Mesenteric fat pad (tissue), 1 donor: ENCODE measurements around the gene GPC4. TPM values are rescaled to one million over a fixed set of nuclear protein-coding genes. Genes with fewer than 3 reads are reported as not detected.
"Not testable (repeated sequence)": the region's sequence is repeated elsewhere in the genome, so short reads cannot be mapped to it uniquely, and the experiment has no call there.

ENCODE experiments used
- DNase-seq: peaks from one replicate; pipeline ENCODE4 v3.0.0-alpha.2; 2020; ENCODE audit warnings: low spot score
- total RNA-seq: library from RNA; stranded (reverse); fragmentation: NEBNext Ultra II Directional; extraction: Animal tissue kit (Norgen Biotek cat#: 25700); gene quantifications from one replicate; pipeline ENCODE4 v1.2.1, GENCODE V29; 2021
- donor health status: DM: yes; HTN: yes; CAD: no.

The GPC4 gene
- total RNA-seq, 1 donor from 2014 or later: 9.5 TPM

DNA sequence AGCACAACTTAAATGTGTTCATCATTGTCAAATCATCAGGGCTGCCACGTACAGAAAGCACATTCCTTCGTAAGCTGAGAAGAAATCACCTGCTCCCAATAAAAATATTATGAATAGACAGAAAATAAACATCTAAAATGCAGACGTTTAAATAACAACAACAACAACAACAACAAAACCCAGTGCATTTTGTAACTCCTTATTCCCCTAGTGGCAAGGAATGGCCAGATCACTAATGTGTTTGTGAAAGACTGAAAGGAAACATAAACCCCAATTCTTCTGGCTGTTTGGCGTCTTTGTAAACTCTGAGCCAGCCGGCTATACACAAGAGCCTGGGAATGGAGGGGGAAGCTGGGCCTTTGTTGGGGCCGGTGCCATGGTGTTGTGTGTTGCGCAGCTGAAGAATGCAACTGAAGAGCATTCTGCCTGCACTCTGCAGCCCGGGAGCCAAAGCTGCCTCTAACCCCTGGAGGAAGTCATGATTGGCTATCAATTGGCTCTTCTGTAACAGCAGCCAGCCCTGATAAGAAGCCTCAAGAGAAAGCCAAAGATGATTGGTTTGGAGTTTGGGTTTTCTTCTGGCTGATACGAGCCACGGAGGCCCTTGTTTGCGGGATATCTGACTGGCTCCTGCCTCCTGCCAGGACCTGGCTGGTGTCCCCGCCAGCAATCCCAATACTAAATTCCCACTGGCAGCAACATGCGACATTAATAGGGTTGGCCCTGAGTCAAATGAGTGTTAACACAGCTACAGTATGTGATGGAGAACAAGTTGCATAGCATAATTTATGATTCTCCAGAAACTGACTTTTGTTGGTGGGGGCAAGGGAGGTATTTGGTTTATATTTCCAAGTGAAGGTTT, 107.4 kb downstream of the GPC4 start:
- no peak for DNase-seq

DNA sequence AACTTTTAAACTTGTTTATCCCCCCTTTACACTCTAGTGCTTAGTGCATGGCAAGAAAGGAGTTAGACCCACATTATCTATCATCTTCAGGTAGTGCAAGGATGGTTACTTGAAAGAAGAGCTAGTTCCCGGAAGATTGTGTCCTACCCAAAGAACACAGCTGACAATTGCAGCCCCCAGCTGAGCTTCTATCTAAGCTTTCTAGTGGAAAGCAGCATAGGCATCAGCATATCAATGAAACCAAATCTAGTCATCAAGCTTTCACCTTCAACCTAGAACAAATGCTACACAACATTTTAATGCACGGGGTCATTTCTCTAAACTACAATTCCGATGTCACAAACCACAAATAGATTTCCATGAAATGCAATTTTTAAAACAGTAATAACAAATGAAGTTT, 108.2 kb downstream of the GPC4 start:
- no peak for DNase-seq

DNA sequence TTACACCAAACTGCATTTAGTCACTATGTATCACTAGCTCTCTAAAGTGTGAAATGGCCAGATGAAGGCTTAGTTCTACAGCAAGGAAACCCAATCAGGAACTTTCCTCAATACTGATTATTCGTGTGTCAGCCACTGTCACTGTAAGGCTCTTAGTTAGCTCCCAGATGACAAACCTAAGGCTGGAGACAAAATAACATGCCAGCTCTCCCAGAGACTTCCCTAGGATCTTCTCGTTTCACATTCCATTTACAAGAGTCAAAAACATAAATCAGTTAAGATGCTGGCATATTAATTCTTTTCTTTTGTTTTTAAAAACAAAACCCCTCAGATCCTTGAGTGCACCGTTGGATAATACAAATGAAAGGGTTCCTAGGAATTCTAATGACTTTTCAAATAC, 109.0 kb downstream of the GPC4 start:
- DNase-seq: no peak

DNA sequence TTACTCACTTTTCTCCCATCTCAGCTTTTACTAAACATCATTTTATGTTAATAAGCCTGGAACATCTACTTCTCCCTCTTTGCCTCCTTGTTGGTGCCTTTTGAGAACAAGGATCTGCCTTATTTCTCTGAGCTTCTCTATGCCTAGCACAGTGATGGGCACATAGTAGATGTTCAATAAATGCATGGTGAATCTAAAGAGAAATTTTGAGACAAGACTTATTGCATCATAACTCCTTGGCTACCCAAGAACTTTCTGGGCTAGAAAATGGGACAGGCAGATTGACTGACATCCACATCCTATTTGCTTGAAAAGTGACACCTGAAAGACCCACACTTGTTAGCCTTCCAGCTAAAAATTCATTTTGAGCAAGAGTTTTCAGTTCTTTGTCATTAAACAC, 109.9 kb downstream of the GPC4 start:
- DNase-seq: no peak

DNA sequence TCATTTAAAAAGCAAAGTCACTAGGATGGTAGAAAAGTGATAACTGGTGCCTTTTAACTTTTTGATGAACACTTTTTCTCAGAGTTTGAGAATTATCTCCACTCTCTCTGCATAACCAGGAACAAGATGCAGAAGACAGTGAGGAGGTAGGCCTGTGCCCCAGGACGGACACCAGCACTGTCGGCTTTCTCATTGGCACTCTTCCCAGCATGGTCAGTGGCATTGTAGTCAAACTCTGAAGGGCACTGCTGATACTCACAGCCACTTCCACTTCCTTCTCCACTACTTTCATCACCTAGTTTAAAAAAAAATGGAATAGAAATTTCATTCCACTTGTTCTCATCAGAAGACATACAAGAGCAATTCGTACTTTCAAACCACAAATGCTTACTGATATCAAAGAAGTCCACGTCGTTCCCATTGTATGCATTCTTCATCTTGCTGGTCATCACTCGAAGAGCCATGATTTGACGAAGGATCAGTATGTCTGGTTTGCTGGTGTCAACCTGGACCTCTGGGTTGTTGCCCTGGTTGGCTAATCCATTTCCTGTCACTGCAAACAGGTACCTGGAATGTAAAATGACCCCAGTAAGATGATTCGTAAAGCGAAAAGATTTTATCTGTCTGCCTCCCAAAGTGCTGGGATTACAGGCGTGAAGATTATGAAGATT, 112.4 kb downstream of the GPC4 start:
- DNase-seq: no peak

DNA sequence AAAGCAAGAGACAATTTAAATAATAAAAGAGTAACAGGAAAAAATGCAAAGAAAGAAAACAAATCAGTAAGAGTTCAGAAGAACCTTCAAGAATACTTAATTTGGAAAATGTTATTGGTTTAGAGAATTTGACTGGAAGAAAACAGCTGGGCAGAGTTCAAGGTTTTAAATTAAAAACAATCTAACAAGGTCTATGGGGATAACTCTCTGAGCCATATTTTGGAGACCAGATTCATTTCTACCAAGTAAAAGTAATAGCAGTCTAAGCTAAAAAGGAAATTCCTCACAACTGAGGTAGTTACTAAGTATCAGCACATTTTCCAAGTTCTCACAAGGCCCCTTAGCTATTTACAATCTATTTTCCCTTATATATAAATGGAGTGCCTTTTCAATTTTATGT, 114.7 kb downstream of the GPC4 start:
- DNase-seq: no peak

DNA sequence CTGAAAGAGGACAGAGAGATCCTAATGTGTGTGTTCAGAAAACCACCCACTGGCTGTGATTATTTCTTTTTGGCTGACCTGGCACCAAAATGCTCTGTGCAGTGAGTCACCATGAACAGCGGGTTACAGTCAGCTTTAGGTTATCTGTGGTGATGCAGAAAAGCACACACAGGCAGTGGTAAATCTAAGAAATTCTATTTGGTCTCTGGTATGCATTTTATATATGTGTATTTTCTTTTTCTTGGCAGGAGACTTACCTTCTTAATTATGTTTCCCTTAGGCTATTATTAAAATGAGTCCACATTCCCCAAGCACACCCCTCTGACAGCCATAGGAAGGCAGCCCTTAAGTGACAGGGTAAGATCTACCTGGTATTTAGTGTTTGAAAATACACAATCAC, 118.0 kb downstream of the GPC4 start:
- no peak for DNase-seq

DNA sequence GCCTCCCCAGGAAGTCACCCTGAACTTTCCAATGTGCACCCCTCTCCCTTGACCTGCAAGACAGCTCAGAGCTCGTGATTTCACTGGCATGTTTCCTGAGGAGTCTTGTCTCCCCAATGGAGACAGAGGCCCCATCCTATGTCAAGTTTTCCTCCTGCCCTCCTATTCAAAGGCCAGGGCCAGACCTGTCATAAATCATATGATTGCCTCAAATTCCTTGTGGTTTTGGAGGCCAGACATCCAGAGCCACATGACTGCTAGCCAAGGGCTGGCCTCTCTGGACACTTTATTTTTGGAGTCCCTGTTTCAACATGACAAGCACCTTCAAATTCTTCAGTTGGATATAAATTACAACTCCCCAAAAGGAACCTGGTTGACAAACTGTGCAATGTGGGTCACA, 121.2 kb downstream of the GPC4 start:
- no peak for DNase-seq

DNA sequence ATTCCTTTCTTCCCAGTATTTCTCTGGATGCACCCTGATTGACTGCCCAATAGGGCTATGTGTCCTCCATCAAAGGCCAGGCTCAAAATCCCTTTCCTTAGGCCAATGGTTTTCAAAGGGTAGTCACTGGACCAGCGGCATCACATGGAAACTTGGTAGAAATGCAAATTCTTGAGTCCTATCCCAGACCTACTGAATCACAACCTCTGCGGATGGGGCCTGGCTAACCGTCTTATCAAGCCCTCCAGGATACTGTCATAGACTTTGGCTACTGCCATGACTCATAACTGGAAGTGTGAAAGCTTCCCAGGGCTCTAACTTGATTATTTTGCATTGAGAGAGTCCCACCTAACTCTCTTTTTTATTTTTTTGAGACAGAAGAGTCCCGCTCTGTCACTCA, 125.2 kb downstream of the GPC4 start:
- DNase-seq: no peak

DNA sequence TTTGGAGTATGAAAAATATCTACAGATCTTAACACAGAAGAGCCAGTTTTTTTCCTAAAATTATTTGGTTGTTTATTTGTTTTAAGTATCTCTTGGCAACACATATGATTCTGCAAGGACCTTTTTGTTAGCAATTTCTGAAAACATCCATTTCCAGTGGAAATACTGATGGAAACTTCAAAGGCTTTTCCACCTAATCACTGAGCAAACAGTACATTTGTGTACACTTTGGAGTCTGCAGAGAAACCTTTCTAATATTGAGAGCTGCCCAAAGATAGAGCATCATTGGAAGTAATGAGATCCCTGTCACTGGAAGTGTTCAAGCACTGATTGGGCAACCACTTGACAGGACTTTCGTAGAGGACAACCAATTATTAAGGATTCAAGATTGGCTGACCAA, 127.4 kb downstream of the GPC4 start:
- no peak for DNase-seq

DNA sequence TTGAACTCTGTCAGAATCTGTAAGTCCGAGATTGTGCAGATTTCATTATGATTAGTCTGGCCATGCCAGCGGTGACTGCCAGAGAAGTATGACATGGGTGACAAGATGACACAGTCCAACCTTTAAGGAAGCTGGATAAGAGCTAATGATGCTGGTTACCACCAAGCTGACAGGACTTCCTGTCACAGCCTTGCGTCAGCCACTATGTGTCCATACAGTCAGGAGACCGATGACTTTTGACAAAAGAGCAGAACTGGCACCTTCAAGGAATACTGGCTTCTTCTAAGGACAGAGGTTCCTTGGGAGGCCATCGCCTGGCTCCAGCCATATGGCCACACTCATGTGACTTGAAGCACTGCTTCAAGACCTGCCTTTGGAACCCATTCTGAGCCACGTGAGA, 129.9 kb downstream of the GPC4 start:
- no peak for DNase-seq

DNA sequence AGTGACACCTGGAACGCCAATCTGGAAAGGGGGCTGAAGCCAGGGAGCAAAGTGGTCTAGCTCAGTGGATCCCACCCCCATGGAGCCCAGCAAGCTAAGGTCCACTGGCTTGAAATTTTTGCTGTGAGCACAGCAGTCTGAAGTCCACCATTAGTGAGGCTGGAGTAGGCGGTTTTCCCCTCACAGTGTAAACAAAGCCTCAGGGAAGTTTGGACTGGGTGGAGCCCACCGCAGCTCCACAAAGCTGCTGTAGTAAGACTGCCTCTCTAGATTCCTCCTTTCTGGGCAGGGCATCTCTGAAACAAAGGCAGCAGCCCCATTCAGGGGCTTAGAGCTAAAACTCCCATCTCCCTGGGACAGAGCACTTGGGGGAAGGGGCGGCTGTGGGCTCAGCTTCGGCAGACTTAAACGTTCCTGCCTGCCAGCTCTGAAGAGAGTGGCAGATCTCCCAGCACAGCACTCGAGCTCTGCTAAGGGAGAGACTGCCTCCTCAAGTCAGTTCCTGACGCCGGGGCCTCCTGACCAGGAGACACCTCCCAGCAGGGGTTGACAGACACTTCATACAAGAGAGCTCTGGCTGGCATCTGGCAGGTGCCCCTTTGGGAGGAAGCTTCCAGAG, 136.1 kb downstream of the GPC4 start:
- DNase-seq: not testable (repeated sequence)

DNA sequence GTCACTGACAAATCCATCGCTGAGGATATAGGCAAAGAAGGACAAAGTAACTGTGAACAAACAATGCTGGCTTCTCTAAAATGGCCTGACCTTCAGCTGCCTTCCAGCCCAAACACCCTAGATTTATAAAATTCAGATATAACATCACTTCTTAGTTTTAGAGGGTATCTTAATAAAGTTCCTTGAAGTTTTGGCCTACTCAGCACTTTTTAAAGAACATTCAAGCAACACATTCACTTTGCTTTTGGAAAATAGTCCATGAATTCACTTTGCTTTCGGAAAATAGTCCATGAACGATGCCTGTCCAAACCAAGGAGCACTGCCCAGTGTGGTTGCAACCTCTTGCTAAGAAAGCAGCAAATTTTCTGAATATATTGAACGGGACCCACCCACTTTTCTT, 142.1 kb downstream of the GPC4 start:
- no peak for DNase-seq

DNA sequence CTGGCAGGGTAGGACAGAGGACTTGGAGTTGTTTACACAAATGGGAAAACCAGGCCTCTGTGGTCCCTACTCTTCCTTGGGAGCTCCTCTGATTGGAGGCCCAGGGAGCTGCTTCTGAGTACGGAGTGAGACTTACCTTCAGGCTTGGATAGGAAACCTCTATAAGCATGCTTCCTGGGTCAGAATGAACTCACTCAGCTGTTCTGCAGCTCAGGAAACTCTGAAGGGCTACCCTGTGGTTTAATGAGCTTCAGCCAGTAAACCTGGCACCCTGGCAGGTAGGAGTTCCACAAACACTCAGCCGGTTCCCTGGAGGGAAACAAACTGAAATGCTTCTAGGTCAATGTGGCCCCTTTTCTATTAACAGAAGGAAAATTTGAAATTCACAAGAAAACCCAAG, 146.1 kb downstream of the GPC4 start:
- no peak for DNase-seq

DNA sequence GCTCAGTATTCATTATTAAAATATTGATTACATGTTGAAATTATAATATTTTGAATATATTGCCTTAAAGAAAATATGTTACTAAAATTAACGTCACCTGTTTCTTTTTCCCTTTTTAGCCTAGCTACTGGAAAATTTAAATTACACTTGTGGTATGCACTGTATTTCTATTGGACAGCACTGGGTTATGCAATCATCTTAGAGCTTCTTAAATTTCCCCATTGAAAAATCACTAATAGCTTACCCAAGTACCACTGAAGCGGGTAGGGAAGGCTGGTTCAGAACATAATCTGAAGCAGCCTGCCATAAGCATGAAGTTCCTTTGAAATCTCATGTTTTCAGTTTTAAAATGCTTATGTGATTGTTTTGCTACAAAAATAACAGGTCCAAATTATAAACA, 147.7 kb downstream of the GPC4 start:
- DNase-seq: no peak

DNA sequence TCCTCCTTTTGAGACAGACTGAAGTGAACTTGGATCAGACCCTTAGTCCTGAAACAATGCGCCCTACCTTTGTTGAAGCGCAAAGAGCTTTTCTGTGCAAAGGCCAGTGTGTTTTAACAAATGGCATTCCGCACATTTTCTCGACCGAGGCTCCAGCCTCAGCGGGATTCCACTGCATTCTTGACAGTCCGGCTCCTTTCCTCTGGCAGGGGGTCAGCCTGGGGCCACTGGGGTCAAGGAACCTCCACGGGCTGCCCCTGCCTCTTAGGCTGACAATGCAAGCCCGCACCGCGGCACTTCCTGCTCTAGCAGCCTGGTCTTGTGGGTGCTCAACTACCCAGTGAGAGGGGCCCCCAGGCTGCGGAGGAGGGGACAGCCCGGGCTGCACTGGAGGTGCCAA, 150.0 kb downstream of the GPC4 start:
- DNase-seq: no peak

DNA sequence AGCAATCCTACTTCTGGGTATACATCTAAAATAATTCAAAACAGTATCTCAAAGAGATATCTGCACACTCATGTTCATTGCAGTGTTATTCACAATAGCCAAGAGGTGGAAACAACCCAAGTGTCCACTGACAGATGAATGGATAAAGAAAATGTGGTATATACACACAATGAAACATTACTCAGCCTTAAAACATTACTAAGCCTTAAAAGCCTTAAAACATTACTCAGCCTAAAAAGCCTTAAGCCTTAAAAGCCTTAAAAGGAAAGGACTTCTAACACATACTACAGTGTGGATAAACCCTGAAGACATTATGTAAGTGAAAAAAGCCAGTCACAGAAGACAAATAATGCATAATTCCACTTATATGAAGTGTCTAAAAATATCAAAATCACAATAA, 156.8 kb downstream of the GPC4 start:
- DNase-seq: no peak

DNA sequence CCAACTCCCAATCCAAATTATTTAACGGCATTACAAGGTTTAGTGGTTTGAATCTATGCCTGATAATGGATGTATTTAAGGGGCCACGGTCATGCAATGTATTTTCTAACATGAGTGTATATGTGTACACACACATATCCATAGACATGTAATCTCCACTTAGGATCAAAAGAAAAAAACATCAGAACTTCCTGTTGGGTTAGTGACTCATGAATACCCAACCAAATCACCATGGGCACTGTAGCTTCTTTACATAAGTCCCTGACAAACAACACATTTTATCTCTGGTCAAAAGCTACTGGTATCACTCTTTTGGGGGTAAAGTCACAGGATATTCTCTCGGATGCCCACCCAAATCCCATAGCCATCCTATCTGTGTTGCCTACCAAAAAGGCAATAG, 160.6 kb downstream of the GPC4 start:
- no peak for DNase-seq

DNA sequence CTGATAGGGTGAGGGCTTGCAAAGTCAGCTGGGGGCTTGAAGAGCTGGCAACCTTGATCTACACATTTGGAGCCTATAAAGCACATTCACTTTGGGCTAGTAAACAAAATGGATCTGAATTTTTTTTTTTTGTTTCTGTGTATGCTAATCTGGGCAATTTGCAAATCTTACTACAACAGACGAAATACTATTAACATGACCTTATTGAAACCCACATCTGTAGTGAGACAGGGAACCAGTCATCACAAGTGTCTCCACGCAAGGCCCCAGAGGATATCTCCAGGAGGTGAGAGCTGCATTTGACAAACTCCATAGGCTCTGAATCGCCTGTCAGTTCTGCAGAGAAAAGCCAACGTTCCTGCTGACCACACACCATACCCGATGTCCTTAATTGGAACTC, 164.1 kb downstream of the GPC4 start:
- no peak for DNase-seq

DNA sequence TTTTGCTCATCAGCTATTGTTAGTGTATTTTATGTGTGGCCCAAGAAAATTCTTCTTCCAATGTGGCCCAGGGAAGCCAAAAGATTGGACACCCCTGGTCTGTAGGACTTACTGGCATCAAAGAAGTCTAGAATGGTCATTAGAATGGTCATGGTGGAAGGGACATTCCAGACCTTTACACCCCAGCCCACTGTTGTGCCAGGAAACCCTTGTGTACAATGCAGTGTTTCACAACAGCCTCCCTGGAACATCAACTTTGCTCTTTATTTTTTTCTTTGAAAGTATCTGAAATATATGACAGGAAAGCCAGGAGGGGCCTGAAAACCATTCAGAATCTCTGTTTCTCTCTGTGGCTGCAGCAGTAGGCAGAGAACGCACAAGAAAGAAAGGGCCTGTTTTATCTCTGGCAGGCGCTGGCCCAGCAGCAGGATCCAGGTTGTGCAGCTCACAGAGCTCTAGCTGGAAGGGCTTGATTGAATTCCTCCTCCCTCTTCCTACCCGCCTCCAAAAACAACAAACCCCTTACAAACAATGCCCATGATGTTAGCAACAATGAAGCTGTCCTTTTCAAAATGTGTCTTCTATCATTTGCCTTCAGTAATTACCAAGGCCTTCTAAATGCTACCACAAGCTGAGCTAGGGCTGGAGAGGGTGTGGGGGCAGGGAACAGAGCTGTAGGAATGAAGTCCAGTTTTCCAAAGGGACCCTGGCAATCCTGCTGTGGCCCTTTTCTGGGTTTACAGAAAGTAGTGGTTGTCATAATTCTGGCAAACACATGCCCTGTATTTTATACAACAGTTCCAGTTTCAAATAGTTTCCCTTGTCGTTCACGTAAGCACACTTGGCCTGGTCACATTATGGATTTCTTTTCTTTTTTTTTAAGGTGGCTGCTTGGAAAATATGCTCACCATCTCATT, 164.8 kb downstream of the GPC4 start:
- no peak for DNase-seq
